Trophoblast cell (in vitro differentiated cells and primary cell): ENCODE measurements around the gene AKR1C2.
"Not testable (repeated sequence)": the region's sequence is repeated elsewhere in the genome, so short reads cannot be mapped to it uniquely, and the experiment has no call there.

Experiments used
- DNase-seq, 2 donors: peaks; one replicate each; pipeline ENCODE4 v3.0.0-alpha.2; 2016
- H2AFZ ChIP-seq: 2 replicates; pipeline ENCODE4 v1.6.1; 2013; ENCODE audit warnings: low read length, moderate library complexity, mild to moderate bottlenecking; ENCODE audit not compliant: insufficient read depth, poor library complexity
- H2AK5ac ChIP-seq: 2 replicates; pipeline ENCODE4 v1.6.1; 2013; ENCODE audit warnings: mild to moderate bottlenecking, low read length
- H2BK120ac ChIP-seq: 2 replicates; pipeline ENCODE4 v1.6.1; 2013; ENCODE audit warnings: low read length, mild to moderate bottlenecking, moderate library complexity; ENCODE audit not compliant: insufficient read depth, poor library complexity
- H2BK12ac ChIP-seq: 2 replicates; pipeline ENCODE4 v1.6.1; 2013; ENCODE audit warnings: mild to moderate bottlenecking, low read length, moderate library complexity
- H2BK5ac ChIP-seq: 2 replicates; pipeline ENCODE4 v1.6.1; 2013; ENCODE audit warnings: low read length, low read depth, moderate library complexity, mild to moderate bottlenecking; ENCODE audit not compliant: poor library complexity
- H3K14ac ChIP-seq: 2 replicates; pipeline ENCODE4 v1.6.1; 2013; ENCODE audit warnings: mild to moderate bottlenecking, low read length
- H3K18ac ChIP-seq: 2 replicates; pipeline ENCODE4 v1.6.1; 2013; ENCODE audit warnings: mild to moderate bottlenecking, low read length
- H3K23ac ChIP-seq: 2 replicates; pipeline ENCODE4 v1.6.1; 2013; ENCODE audit warnings: low read length
- H3K27ac ChIP-seq: 2 replicates; pipeline ENCODE4 v1.5.1; 2013; ENCODE audit warnings: low read depth, mild to moderate bottlenecking, inconsistent platforms, low read length, moderate library complexity
- H3K27me3 ChIP-seq: 2 replicates; pipeline ENCODE4 v1.6.1; 2013; ENCODE audit warnings: inconsistent platforms, mild to moderate bottlenecking, low read length, moderate library complexity; ENCODE audit not compliant: insufficient read depth
- H3K36me3 ChIP-seq, 2 experiments: 1 replicate in 1 of 2; 2 replicates in 1 of 2; pipeline ENCODE4 v1.6.1; 2013; ENCODE audit warnings: low read length in 2 of 2, mild to moderate bottlenecking in 2 of 2, moderate library complexity in 1 of 2; ENCODE audit not compliant: insufficient read depth in 2 of 2, control insufficient read depth in 1 of 2
- H3K4ac ChIP-seq: 2 replicates; pipeline ENCODE4 v1.6.1; 2013; ENCODE audit warnings: low read depth, mild to moderate bottlenecking, low read length, moderate library complexity
- H3K4me1 ChIP-seq, 2 experiments: 1 replicate in 1 of 2; 2 replicates in 1 of 2; pipeline ENCODE4 v1.6.1; 2013; ENCODE audit warnings: low read length in 2 of 2, mild to moderate bottlenecking in 2 of 2, moderate library complexity in 1 of 2; ENCODE audit not compliant: insufficient read depth in 2 of 2, control insufficient read depth in 1 of 2
- H3K4me2 ChIP-seq: 2 replicates; pipeline ENCODE4 v1.6.1; 2013; ENCODE audit warnings: inconsistent platforms, mild to moderate bottlenecking, low read length, moderate library complexity
- H3K4me3 ChIP-seq: 2 replicates; pipeline ENCODE4 v1.5.1; 2013; ENCODE audit warnings: mild to moderate bottlenecking, low read depth, low read length, inconsistent platforms
- H3K79me1 ChIP-seq: one replicate; pipeline ENCODE4 v1.6.1; 2013; ENCODE audit warnings: low read length
- H3K79me2 ChIP-seq: 2 replicates; pipeline ENCODE4 v1.6.1; 2013; ENCODE audit warnings: low read length, mild to moderate bottlenecking; ENCODE audit not compliant: control insufficient read depth, insufficient read depth, poor library complexity
- H3K9ac ChIP-seq: 2 replicates; pipeline ENCODE4 v1.6.1; 2013; ENCODE audit warnings: mild to moderate bottlenecking, low read length
- H3K9me3 ChIP-seq: 2 replicates; pipeline ENCODE4 v1.6.1; 2013; ENCODE audit warnings: low read depth, mild to moderate bottlenecking, control low read depth, inconsistent platforms, low read length; ENCODE audit not compliant: insufficient read depth
- H4K12ac ChIP-seq: 2 replicates; pipeline ENCODE4 v1.6.1; 2013; ENCODE audit warnings: low read depth, mild to moderate bottlenecking, low read length, moderate library complexity
- H4K8ac ChIP-seq: 2 replicates; pipeline ENCODE4 v1.6.1; 2013; ENCODE audit warnings: low read depth, mild to moderate bottlenecking, low read length, moderate library complexity
- H4K91ac ChIP-seq: one replicate; pipeline ENCODE4 v1.6.1; 2013; ENCODE audit warnings: low read depth, mild to moderate bottlenecking, low read length, moderate library complexity
- WGBS: extraction: QIAGEN DNeasy Blood & Tissue Kit; methylation state at CpG from one replicate; pipeline ENCODE4 v1.1.7; 2013; ENCODE audit warnings: missing lambda C conversion rate; ENCODE audit not compliant: insufficient read length, insufficient coverage; ENCODE audit errors: extremely low coverage; 5-methylcytosine and 5-hydroxymethylcytosine counted together

AKR1C2 gene

GRCh38 chr10:4978870-4979269 lies 24.8 kb downstream of the AKR1C2 start:
- H3K9me3 ChIP-seq, result peaks cover 2% of the 10 kb centered on the region
- no CpG with 5 or more reads among the region's 4 CpGs for WGBS
- H4K12ac ChIP-seq, result no peak overlapping the region
- DNase-seq, result no peak
- H3K14ac ChIP-seq, result no peak overlapping the region
- H3K18ac ChIP-seq, result no peak overlapping the region
- H2AFZ ChIP-seq, result no peak overlapping the region
- no peak overlapping the region for H4K8ac ChIP-seq
- no peak overlapping the region for H2BK5ac ChIP-seq
- no peak overlapping the region for H3K27ac ChIP-seq
- H3K36me3 ChIP-seq, result no peaks in the 10 kb centered on the region
- no peaks in the 10 kb centered on the region for H3K27me3 ChIP-seq
- no peaks in the 10 kb centered on the region for H3K79me2 ChIP-seq
- H3K4me2 ChIP-seq, result no peak overlapping the region
- H4K91ac ChIP-seq, result no peak overlapping the region
- H2AK5ac ChIP-seq, result no peak overlapping the region
- no peaks in the 10 kb centered on the region for H3K79me1 ChIP-seq
- no peak overlapping the region for H3K9ac ChIP-seq
- peaks cover 3 to 4% of the 10 kb centered on the region in 2 experiments for H3K4me1 ChIP-seq
- no peak overlapping the region for H2BK12ac ChIP-seq
- no peak overlapping the region for H3K4ac ChIP-seq
- H2BK120ac ChIP-seq, result no peak overlapping the region
- H3K23ac ChIP-seq, result no peak overlapping the region
- H3K4me3 ChIP-seq, result no peak overlapping the region

GRCh38 chr10:4977025-4977424 lies 26.6 kb downstream of the AKR1C2 start:
- peaks cover 3 to 4% of the 10 kb centered on the region in 2 experiments for H3K4me1 ChIP-seq
- H3K79me1 ChIP-seq, result no peaks in the 10 kb centered on the region
- no peak overlapping the region for H3K4ac ChIP-seq
- H4K91ac ChIP-seq, result no peak overlapping the region
- H3K9me3 ChIP-seq, result peaks cover 2% of the 10 kb centered on the region
- H4K8ac ChIP-seq, result no peak overlapping the region
- H3K79me2 ChIP-seq, result no peaks in the 10 kb centered on the region
- no peak overlapping the region for H2BK12ac ChIP-seq
- no peak overlapping the region for H3K23ac ChIP-seq
- no peak overlapping the region for H2BK5ac ChIP-seq
- no peak overlapping the region for H4K12ac ChIP-seq
- H3K4me2 ChIP-seq, result no peak overlapping the region
- no peak overlapping the region for H2BK120ac ChIP-seq
- H3K4me3 ChIP-seq, result no peak overlapping the region
- no peak overlapping the region for H3K9ac ChIP-seq
- no peak overlapping the region for H3K18ac ChIP-seq
- no peaks in the 10 kb centered on the region for H3K27me3 ChIP-seq
- no peaks in the 10 kb centered on the region for H3K36me3 ChIP-seq
- no peak overlapping the region for H3K27ac ChIP-seq
- H2AFZ ChIP-seq, result no peak overlapping the region
- DNase-seq, result no peak
- H3K14ac ChIP-seq, result no peak overlapping the region
- H2AK5ac ChIP-seq, result no peak overlapping the region

GRCh38 chr10:4974400-4974799 lies 29.3 kb downstream of the AKR1C2 start:
- H4K12ac ChIP-seq, H2AFZ ChIP-seq, H3K4ac ChIP-seq, H4K91ac ChIP-seq, H2BK120ac ChIP-seq, H2BK12ac ChIP-seq, H3K79me2 ChIP-seq, H2AK5ac ChIP-seq, H3K27ac ChIP-seq, H3K4me2 ChIP-seq, H2BK5ac ChIP-seq, H3K27me3 ChIP-seq, H3K4me1 ChIP-seq, H3K9me3 ChIP-seq, H3K14ac ChIP-seq, H3K79me1 ChIP-seq, H4K8ac ChIP-seq, DNase-seq, H3K4me3 ChIP-seq, H3K23ac ChIP-seq, H3K36me3 ChIP-seq, H3K9ac ChIP-seq, H3K18ac ChIP-seq: not testable (repeated sequence)

- DNase-seq, H4K8ac ChIP-seq, H3K9me3 ChIP-seq, H4K12ac ChIP-seq, H3K18ac ChIP-seq, H3K4ac ChIP-seq, H2BK12ac ChIP-seq, H3K79me2 ChIP-seq, H3K4me3 ChIP-seq, H3K14ac ChIP-seq, H2AK5ac ChIP-seq, H2BK5ac ChIP-seq, H2AFZ ChIP-seq, H3K4me2 ChIP-seq, H3K4me1 ChIP-seq, H3K23ac ChIP-seq, H3K79me1 ChIP-seq, H3K27me3 ChIP-seq, H3K27ac ChIP-seq, H4K91ac ChIP-seq, H3K9ac ChIP-seq, H2BK120ac ChIP-seq, H3K36me3 ChIP-seq: not testable (repeated sequence)
- WGBS, result no CpG with 5 or more reads among the region's 1 CpG
Observed at GRCh38 chr10:4973294-4973693, 30.4 kb downstream of the AKR1C2 start.
